Lower lobe of right lung (tissue), 2 donors: Measurements from ENCODE around the gene LRRC4C. TPM values are rescaled to one million over a fixed set of nuclear protein-coding genes. Genes with fewer than 3 reads are reported as not detected.
"Not testable (repeated sequence)": the region's sequence is repeated elsewhere in the genome, so short reads cannot be mapped to it uniquely, and the experiment has no call there.

ENCODE experiments used
- ATAC-seq, 2 donors: fragments of 200-7000 bp; cut with Tn5 transposase; one replicate each; pipeline ENCODE4 v1.9.1; 2020 to 2022; ENCODE audit warnings: mild to moderate bottlenecking in 2 of 2, moderate library complexity in 2 of 2
- DNase-seq: peaks from one replicate; pipeline ENCODE4 v3.0.0-alpha.2; 2020
- H3K27ac ChIP-seq: fragments of 200-600 bp; one replicate; pipeline ENCODE4 v1.8.0; 2022
- H3K27me3 ChIP-seq: fragments of 200-600 bp; one replicate; pipeline ENCODE4 v1.8.0; 2022; ENCODE audit warnings: low read depth
- H3K36me3 ChIP-seq: fragments of 200-600 bp; one replicate; pipeline ENCODE4 v1.8.0; 2022; ENCODE audit warnings: mild to moderate bottlenecking
- H3K4me1 ChIP-seq: fragments of 200-600 bp; one replicate; pipeline ENCODE4 v1.8.0; 2022
- H3K4me3 ChIP-seq: fragments of 200-600 bp; one replicate; pipeline ENCODE4 v1.8.0; 2022; ENCODE audit warnings: mild to moderate bottlenecking
- H3K9me3 ChIP-seq: fragments of 200-600 bp; one replicate; pipeline ENCODE4 v1.8.0; 2022
- intact Hi-C: fragments of 100-400 bp; cut with DNase I; formaldehyde crosslinking; loops from one replicate; pipeline ENCODE4 v1.11.0; 2022
- total RNA-seq: library from RNA; stranded (reverse); fragmentation: NEBNext Ultra II Directional; extraction: Animal tissue kit (Norgen Biotek cat#: 25700); gene quantifications from one replicate; pipeline ENCODE4 v1.2.1, GENCODE V29; 2021
- TF ChIP-seq, protein P1 (sequence below): fragments of 200-600 bp; IDR thresholded peaks from one replicate; pipeline ENCODE4 v1.8.0; 2022; ENCODE audit warnings: antibody characterized with exemption, mild to moderate bottlenecking
- donor health status: DM: no; HTN: yes; CAD: no; lungs with severe emphysema.

LRRC4C gene
- total RNA-seq, 1 donor from 2014 or later, result 0.86 TPM

DNA sequence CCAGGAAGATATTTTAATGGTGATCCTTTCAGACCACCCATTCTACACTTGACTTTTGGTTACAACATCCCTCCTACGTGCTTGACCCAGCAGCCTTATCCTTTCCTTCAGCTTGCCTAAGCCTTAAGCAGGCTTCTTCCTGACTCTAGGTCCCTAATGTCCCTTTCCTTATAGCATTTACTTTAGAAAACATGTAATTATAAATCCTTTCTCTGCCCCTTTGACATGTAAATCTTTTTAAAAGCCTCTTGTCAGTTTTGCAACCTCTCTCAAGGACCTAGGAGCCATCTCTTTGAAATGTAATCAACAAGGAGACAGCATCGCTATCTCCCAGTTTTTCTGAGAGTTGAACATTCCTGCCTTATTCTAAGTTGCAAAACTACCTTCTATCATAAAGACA lies 1255.2 kb downstream of the LRRC4C start:
- no peaks in the 10 kb centered on the region for H3K4me1 ChIP-seq
- no peak overlapping the region for H3K4me3 ChIP-seq
- no peak overlapping the region for H3K27ac ChIP-seq
- ATAC-seq (no peak), DNase-seq (no peak)
- H3K9me3 ChIP-seq, result no peaks in the 10 kb centered on the region
- no peaks in the 10 kb centered on the region for H3K27me3 ChIP-seq
- TF ChIP-seq, protein P1, sequence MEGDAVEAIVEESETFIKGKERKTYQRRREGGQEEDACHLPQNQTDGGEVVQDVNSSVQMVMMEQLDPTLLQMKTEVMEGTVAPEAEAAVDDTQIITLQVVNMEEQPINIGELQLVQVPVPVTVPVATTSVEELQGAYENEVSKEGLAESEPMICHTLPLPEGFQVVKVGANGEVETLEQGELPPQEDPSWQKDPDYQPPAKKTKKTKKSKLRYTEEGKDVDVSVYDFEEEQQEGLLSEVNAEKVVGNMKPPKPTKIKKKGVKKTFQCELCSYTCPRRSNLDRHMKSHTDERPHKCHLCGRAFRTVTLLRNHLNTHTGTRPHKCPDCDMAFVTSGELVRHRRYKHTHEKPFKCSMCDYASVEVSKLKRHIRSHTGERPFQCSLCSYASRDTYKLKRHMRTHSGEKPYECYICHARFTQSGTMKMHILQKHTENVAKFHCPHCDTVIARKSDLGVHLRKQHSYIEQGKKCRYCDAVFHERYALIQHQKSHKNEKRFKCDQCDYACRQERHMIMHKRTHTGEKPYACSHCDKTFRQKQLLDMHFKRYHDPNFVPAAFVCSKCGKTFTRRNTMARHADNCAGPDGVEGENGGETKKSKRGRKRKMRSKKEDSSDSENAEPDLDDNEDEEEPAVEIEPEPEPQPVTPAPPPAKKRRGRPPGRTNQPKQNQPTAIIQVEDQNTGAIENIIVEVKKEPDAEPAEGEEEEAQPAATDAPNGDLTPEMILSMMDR, result no peak
- no peaks in the 10 kb centered on the region for H3K36me3 ChIP-seq
- intact Hi-C loops, result no loop called here

DNA sequence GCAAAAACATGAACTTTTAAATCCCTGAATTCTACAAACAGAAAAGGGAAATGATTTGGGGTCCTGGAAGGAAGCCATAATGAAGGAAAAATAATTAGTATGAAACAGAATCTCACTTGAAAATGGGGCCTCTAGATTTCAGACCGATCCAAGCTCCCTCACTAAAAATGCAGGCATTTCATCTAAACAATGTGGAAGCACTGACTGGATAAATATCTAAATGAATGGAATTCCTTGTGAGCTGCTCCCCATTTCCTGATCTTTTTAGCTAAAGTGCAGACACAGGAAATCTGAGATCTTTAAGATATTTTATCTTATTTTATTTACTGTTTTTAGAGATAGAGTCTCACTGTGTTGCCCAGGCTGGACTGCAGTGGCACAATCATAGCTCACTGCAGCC lies 1255.8 kb downstream of the LRRC4C start:
- ATAC-seq (no peak), DNase-seq (no peak)
- Histone ChIP-seq H3K4me1 (no peaks in the 10 kb centered on the region), H3K27me3 (no peaks in the 10 kb centered on the region), H3K9me3 (no peaks in the 10 kb centered on the region), H3K36me3 (no peaks in the 10 kb centered on the region), H3K4me3 (no peak overlapping the region), H3K27ac (no peak overlapping the region)
- TF ChIP-seq, protein P1, result no peak
- intact Hi-C loops, result no loop called here

DNA sequence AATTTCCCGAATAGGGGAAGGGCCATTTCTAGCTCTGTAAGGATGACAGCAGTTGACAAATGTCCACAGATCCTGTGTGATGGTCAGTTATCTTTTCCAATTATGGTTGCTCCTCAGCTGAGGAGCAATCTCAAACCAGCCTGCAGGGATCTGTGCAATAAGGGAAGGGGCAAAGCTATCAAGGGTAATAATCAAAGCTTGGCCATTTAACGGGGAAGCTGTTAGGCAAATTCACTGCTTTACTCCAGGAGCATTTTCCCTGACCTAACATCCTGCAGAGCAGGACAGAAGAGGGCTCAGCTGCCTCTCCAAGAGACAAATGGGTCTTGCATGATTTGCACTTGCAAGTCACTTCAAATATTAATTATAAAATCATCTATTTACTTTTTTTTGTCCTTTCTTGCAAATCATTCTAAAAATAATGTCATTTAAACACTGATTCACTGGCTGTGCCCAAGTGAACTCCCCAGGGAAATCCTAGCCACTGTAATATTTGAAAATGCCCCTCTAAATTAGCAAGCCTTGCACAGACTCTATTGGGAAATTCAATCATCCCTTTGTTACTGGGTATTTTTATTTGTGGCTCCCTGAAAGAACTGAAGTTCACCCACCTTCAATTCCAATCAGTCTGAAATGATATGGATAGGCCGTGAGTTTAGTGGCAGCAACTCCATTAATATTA lies 1256.7 kb downstream of the LRRC4C start:
- no peak overlapping the region for H3K27ac ChIP-seq
- no peaks in the 10 kb centered on the region for H3K36me3 ChIP-seq
- H3K4me1 ChIP-seq, result no peaks in the 10 kb centered on the region
- H3K4me3 ChIP-seq, result no peak overlapping the region
- TF ChIP-seq, protein P1, result no peak
- H3K9me3 ChIP-seq, result no peaks in the 10 kb centered on the region
- intact Hi-C loops, result no loop called here
- H3K27me3 ChIP-seq, result no peaks in the 10 kb centered on the region
- no peak for DNase-seq
- no peak for ATAC-seq

DNA sequence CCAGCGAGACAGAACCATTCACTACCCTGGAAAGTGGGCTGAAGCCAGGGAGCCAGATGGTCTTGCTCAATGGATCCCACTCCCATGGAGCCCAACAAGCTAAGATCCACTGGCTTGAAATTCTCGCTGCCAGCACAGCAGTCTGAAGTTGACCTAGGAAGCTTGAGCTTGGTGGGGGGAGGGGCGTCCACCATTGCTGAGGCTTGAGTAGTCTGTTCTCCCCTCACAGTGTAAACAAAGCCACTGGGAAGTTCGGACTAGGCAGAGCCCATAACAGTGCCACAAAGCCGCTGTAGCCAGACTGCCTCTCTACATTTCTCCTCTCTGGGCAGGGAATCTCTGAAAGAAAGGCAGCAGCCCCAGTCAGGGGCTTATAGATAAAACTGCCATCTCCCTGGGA lies 1266.9 kb downstream of the LRRC4C start:
- DNase-seq, ATAC-seq, H3K4me3 ChIP-seq, H3K36me3 ChIP-seq, H3K27ac ChIP-seq, intact Hi-C loops, H3K9me3 ChIP-seq, H3K27me3 ChIP-seq, H3K4me1 ChIP-seq: not testable (repeated sequence)

DNA sequence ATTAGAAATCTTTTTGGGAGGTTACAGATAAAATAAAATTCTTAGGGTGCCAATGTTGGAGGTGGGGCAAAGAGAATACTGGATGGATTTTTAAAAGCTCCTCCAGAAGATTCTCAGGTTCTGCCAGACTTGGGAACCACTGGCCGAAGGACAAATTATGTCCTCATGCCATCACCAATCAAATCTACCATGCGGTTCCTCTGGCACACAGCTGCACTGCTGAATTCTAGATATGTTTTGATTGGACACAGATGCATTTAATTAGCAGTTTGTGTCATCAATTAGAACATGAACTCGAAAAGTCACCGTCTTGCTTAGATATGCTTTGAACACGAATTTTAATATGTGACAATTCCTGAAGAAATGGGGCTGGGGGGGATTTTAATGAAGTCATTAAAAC lies 1269.2 kb downstream of the LRRC4C start:
- Histone ChIP-seq H3K9me3 (no peaks in the 10 kb centered on the region), H3K27ac (no peak overlapping the region), H3K4me1 (no peaks in the 10 kb centered on the region), H3K4me3 (no peak overlapping the region), H3K36me3 (no peaks in the 10 kb centered on the region), H3K27me3 (no peaks in the 10 kb centered on the region)
- DNase-seq (no peak), ATAC-seq (no peak)
- TF ChIP-seq, protein P1, result no peak
- intact Hi-C loops, result no loop called here

DNA sequence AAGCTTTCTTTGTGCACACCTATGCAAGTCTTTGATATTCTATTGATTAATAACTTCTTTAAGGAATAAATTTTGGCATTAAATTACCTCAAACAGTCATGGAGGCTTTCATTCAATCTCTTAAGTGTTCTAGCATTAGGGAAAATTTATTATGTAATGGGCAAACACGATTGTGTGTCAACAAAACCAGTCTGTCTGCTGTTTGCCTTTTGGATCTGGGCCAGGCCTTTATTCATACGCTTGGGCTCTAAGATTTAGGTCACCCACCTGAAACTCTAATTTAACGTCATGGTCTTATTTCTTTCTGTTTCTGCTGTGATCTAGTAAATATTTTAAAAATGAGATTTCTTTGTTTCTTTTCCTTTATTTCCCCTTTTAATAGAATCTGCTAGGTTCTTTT lies 1270.6 kb downstream of the LRRC4C start:
- ATAC-seq (peak in 1 of 2 donors; percentile 62), DNase-seq (no peak)
- intact Hi-C loops, result no loop called here
- no peaks in the 10 kb centered on the region for H3K36me3 ChIP-seq
- TF ChIP-seq, protein P1, result no peak
- H3K4me3 ChIP-seq, result no peak overlapping the region
- no peak overlapping the region for H3K27ac ChIP-seq
- no peaks in the 10 kb centered on the region for H3K9me3 ChIP-seq
- H3K27me3 ChIP-seq, result no peaks in the 10 kb centered on the region
- H3K4me1 ChIP-seq, result no peaks in the 10 kb centered on the region
